NCI-H2227 treated with DMSO at 0.1 percent for 48 hours (cell line): Measurements from ENCODE around the gene GUCA2B.

Experiments used
- DNase-seq: peaks from one replicate; lab custom pipeline; 2025; lab: John Stamatoyannopoulos, UW

The GUCA2B gene

DNA sequence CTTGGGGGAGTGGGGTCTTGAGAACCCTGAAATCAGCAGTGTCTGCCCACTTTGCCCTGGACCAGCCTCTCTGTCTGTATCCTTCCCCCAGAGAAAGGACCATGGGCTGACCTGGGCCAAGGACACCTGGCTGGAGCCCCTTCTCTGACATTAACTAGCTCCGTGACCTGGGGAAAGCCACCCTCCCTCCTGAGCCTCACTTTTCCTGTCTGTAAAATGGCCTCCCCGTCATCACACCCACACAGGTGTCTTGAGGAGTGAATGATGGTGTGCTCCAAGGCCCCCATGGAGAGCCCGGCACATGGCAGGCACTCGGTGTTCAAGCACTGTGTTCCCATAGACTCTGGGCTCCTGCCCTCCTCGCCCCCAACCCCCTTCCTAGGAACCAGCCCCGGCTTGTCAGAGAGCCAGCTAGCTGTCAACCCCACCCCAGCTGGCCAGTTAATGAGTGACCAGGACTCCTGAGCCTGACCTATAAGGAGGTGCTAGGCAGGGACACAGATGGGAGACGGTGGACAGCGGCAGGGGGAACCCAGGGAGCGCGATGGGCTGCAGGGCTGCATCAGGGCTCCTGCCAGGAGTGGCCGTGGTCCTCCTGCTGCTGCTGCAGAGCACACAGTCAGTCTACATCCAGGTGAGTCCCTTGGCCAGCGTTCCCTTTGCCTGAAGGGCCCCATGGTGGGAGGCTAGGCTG lies at the start of gene GUCA2B:
TSS of gene GUCA2B (plus strand) at position 504 of the 694 bp plus-strand sequence. CDS start at position 545, 41 bp downstream.
- no peak for DNase-seq

DNA sequence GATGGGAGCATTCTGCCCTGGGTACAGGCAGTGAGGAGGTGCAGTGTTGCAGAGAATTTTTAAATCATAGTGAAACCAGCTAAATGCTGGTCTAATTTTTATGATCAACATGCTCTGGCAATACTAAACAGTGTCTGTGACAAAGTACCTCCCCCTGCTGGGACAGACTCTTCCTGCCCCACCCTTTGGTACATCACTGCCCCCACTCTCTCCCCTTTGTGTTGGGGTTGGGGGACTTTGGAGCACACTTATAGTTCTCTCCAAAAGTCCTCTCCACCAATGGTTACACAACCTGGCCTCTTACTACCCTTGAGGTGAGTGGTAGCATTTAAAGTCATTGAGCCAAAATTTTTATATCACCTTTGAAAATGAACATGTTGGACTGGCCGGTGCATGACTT lies 48.2 kb upstream of the GUCA2B start:
- DNase-seq, result no peak

DNA sequence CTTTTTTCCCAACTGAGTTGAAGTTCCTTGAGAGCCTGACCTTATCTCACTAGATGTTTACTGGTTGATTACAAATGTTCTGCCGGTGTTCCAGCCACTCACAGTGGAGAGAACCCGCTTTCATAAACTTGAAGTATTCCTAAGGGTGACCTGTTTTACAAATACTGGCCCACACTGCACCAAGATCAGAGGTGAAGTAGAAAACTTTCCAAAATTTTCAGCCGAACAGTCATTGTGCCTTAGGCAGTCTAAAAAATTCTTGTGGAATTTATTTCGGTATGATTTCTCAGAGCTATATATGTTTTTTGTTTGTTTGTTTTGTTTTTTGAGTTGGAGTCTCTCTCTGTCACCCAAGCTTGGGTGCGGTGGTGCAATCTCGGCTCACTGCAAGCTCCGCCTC lies 44.9 kb upstream of the GUCA2B start:
- no peak for DNase-seq

DNA sequence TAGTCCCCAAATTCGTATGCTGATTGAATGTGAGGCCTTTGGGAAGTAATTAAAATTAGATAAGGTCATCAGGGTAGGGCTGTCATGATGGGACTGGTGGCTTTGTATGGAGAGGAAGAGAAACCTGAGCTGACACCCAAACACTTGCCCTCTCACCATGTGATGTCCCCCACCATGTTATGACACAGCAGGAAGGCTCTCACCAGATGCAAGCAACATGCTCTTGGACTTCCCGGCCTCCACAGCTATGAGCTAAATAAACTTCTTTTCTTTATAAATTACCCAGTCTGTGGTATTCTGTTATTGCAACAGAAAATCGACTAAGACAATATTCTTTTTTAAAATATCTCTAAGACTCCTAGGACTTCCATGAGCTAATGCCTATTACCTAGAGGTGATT lies 43.6 kb upstream of the GUCA2B start:
- no peak for DNase-seq

DNA sequence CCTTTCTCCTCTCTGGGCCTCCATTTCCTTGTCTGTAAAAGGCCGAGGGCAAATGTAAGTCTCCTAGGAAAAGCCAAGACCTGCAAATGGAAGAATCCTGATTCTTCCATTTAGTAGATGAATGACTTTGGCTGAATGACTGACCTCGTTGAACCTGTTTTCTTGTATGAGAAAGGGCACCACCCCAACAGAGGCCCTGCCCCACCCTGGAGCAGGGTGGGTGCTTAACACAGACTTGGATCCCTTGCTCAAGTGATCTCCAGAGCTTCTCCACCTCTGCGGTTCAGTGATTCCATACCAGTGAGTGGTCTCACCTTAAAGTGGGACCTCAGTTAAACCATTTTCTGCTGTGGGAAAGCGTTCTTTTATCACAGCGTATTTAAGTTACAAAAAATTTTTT lies 39.0 kb upstream of the GUCA2B start:
- no peak for DNase-seq

DNA sequence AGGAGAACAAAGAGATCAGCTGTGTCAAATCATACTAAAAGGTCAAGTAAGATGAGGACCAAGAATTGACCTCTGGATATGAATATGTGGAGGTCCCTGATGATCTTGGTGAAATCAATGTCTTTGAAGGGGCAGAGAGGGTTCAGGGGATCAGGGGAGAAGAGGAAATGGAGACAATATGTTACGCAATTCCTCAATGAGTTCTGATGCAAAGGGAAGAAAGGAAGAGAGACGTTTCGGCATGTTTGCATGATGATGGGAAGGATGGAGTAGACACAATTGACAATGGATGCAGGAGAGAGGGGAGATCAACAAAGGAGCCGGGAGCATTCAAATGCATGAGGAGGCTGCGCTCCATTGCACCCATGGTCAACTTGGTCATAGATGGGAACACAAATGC lies 36.0 kb upstream of the GUCA2B start:
- no peak for DNase-seq

DNA sequence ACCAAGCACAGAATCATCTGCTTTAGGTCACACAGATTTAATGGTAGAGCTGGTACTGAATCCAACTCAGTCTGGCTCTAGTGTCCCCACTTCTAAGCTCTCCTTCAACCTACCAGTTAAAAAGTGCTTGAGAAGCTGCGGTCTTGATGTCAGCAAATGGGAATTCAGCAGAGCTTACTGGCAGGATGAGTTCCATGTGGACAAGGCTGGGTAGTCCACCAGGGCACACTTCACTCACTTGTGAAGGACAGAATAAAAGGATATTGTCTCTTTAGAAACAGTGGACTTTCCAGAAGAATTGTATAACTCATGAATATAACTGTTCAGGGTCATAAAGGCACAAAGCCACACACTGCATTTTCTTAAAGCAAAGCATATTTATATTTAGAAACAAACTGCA lies 35.1 kb upstream of the GUCA2B start:
- DNase-seq, result no peak

DNA sequence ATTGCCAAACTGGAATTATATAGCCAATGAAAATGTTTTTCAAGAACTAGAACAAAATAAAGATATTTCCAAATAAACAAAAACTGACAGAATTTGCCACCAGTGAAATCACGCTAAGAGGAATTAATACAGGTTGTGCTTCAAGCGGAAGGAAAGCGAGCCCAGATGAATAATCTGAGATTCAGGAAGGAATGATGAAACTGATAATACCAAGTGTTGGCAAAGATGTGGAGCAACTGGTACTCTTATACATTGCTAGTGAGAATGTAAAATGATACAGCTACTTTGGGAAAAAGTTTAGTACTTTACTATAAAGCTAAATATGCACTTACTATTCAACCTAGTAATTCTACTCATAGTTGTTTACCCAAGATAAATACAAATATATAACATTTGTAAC lies 30.8 kb upstream of the GUCA2B start:
- DNase-seq, result no peak

DNA sequence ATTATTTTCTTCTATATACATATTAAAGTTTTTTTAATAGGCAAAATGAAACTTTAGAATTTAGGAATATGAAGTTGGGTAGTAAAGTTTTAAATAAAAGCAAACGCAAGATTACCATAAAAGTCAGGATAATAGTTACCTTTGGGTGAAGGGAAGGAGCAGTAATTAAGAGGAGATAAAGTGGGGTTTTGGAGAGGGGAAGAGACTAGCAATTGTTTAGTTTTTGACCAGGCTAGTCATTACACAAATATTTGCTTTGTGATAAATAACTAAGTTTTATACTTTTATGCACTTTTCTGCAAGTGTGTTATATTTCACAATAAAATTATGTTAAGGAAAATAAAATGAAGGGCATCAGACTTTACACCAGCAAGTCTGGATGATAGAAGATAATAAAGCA lies 27.7 kb upstream of the GUCA2B start:
- DNase-seq, result no peak

DNA sequence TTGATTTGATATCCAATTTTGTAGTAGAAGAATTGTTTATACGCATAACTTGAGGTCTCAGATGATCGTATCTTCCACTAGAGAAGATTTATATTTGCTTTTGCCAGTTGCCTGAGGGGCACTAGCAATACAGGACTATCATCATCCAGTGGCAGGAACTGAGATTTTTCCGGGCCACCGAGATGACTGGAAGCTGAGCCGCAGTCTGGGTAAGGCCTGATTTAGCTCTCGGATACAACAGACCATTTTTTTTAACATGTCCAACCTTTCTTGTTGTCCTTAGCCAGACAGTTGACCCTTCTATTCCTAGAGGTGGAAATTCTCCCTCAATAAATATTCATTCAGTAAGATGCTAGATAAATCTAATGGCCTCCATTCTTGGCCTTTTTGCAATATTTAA lies 25.4 kb upstream of the GUCA2B start:
- no peak for DNase-seq

DNA sequence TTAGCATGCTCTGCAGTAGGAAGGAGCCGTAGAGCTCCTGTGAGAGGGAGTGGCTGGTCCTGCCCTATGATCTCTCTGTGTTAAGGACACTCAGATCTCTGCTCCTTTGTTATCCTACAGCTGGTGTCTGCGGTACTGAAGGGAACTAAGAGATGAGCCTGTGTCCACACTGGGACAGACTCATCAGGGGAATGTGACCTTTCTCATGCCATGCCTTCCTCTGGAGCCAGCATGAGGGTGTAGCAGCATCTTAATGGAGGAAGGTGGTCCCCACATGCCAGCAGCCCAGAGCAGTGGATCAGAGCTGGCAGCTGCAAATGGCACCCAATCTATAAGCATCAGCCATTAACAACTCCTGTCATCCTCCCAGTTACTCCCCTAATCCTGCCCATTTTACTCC lies 24.7 kb upstream of the GUCA2B start:
- DNase-seq, result no peak

DNA sequence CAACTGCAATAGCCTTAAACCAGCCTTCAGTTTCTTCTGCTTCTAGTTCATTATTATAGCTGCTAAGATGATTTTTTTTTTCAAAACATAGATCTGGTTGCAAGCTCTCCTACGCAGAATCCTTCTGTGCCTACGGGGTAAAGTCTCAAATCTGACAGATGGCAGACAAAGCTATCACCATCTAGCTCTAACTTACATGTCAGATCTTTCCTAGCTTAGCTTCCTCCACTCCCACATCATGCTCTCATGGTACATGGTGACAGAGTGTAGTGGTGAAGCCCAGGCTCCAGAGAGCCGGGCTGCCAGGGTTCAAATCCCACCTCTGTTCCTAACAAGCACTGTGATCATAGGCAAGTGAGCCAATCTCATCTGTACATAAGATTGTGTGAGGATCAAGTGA lies 24.2 kb upstream of the GUCA2B start:
- no peak for DNase-seq

DNA sequence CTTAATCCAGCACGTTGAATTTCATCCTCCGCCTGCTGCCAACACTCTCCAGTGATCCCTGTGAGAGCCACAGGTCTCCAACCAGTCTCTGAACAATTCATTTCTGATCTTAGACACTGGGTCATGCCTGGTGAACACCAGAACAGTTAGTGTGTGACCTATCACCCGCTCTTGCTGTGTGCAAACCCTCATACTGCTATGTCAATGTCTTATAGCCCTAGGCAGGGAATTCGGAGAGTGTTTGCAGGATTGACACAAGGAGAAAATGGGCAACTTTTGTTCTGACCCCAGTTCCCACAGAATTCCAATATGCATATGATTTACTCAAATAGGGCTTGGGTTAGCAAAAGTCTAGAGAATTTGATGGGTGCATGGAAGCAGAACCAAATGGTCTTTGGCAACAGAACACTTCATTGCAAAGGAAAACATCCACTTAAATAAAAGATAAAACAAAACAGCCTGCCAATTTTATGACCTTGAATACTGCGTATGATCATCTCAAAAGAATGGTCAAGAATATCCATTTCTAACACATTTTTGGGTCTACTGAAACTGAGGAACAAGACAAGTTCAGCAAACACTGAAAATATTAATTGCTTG lies 23.0 kb upstream of the GUCA2B start:
- DNase-seq, result no peak

DNA sequence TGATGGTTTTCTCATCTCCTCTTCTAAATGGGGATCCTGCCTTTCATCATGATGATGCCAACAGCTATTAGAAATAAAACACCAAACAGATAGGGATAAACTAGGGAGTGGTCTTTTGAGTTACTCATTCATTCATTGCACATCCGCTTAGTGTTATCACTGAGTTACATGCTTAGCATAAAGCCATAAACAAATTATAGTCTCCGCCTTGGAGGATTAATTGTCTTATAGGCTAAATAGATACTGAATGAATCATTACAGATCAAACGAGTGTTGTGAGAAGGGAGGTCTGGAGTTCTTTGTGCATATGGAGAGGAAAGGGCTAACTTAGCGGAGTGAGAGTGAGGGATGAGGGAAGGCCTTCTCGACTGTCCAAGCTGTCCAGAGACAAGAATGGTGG lies 19.8 kb upstream of the GUCA2B start:
- DNase-seq, result no peak

DNA sequence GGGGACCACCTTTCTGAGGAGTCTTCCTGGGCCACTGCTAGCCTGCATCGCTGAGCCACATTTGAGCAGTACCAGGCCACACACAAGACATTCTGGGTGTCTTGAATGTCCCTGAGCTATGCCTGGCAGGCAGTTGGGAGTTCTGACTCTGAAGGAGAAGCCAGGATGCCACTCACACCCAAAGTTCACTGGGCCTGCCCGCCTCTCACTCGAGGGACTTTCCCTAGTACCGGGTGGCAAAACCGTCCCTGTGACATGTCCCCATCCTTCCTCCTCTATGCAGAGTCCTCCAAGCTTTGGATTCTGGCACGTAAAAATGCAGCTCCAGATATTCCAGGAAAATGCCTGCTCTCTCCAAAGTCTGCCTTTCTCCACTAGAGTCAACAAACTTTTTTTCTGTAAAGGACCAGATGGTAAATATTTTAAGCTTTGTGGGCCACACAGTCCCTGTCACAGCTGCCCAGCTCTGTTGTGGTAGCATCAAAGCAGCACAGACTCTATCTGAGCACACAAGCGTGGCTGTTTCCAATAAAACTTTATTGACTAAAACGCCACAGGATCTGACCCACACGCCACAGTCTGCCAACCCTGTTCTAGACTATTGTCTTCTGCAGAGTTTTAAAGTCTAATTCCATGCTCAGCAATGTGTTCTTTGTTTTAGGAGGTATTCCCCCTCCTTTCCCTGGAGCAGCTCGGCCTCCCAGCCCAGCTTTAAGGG lies 19.2 kb upstream of the GUCA2B start:
- no peak for DNase-seq

DNA sequence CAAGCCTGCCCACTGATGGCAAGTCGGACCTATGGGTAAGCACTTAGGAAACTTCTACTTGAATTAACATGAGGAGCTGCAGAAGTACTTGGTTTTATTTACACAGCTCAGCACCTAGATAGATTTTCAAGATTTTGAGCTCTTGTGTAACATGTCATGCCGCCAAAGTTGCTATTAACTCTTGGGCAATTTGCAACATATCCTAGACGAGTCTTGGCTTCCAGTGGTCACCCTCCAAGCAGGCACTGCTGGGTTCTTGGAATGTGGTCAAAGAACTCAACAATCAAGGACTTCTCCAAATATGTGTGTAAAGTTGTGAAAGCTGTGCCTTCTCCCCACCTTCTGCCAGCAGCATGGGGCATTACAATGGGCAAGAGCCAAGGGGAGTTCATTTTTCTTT lies 17.8 kb upstream of the GUCA2B start:
- DNase-seq, result no peak

DNA sequence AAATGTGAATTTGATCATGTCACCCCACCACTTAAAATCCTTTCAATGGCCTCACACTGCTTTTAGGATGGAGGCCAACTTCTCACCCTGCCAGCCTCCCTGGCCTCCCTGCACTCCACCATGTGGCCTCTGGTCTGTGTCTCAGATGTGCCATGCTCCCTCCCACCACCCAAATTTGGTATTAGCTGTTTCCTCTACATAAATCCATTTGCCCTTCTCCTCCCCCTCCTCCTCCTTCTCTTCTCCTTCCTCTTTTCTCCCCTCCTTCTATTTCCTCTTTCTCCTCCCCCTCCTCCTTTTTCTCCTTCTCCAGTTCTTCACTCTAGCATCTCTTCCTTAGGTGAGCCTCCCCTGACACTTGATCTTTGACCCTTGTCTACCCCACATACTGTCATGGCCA lies 16.7 kb upstream of the GUCA2B start:
- no peak for DNase-seq

DNA sequence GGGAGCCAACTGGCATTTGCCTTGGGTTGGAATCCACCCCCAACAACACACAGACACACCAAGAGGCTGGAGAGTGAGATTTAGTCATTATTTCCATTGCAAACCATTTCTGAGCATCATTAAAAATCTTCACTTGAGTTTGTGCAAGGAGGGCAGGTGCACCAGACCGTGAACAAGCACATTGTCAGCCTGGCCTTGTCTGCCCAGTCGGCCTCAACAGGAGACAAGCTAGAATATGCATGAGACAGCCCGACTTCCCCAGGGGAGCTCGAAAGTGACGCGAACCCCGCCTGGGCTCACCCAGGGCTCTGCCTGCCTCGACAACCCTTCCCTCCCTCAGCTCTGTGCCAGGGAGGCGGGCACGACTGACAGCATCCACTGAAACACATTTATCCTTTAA lies 15.4 kb upstream of the GUCA2B start:
- DNase-seq, result no peak

DNA sequence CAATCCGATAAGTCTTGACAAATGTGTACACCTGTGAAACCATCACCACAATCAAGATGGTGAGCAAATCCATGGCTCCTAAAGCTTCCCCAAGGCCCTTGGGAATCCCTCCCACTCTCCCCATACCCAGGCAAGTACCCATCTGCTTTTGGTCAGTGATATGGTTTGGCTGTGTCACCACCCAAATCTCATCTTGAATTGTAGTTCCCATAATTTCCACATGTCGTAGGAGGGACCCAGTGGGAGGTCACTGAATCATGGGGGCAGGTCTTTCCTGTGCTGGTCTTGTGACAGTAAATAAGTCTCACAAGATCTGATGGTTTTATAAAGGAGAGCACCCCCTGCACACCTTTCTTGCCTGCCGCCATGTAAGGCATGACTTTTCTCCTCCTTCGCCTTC lies 14.6 kb upstream of the GUCA2B start:
- no peak for DNase-seq

DNA sequence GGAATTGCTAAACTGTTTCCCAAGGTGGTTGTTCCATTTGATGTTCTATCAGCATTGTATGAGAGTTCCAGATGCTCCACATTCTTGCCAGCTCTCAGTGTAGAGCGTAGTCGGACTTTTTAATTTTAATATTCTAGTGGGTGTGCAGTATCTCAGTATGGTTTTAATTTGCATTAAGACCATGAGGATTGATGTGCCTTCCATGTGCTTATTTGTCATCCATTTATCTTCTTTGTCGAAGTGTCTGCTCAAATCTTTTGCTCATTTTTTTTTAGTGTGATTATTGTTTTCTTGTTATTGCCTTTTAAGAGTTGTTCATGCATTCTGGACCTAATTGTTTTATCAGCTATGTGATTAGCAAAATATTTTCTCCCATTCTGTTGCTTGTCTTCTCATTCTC lies 13.8 kb upstream of the GUCA2B start:
- no peak for DNase-seq

DNA sequence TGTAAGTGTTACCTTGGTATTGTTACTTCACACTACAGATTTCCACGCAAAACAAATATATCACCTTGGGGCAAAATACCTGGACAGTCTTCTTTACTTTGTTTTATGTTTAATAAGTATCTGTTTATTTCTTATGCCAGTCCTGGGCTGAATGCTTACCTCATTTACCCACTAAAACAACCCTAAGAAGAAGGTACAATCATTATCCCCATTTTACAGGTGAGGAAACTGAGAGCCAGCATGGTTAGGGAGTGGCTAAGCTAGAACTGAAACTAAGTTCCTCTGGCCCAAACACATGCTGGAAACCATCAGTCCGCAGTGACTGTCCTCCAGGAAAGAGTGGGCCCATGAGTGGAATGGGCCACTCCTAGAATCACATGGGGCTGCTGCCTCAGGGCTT lies 13.0 kb upstream of the GUCA2B start:
- DNase-seq, result no peak

DNA sequence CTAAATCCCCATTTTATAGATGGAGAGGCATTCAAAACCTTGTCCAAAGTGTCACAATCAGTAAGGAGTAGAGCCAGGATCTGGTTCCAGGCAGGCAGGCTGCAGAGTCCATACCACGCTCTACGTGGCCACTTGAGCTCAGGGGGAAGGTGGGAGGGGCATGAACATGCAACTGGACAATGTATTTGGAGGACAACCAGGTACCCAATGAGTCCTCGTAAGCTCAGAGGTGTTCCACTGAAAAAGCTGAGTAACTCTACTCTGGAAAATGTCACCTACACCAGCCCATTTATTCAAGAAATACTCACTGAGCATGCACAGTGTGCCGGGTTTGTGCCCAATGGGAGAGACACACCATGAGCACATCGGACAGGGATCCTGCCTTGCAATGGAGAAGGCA lies 11.2 kb upstream of the GUCA2B start:
- no peak for DNase-seq

DNA sequence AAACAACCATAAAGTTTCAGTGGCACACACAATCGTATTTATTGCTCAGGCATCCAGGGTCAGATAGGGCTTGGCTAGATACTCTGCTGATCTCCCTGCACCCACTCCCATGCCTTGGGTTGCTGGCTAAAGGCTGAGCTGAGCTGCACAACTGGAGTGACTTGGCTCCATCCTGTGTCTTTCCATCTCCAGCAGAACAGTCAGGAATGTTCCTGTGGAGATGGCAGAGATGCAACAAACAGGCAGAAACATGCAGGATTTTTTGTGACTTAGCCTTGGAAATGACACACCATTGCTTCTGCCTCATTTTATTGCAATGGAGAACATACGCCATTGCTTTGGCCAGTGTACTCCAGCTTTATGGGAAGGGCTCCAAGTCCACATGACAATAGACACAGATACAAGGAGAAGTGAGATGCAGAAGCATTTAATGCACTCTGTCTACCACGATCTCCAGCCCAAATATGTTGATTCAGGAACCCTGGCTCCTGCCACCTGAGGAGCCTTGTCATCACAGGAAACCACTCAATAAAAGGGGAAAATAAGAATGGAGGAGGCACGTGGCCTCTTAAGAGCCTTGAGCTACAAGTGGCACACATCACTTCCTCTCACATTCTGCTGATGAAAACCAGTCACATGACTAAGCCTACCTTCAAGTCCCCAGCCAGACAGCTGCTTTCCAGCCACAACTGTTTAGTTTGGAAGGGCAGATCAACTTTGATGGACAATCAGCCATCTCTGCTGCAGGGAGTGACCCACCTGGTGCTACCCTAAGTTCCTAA lies 10.1 kb upstream of the GUCA2B start:
- DNase-seq, result no peak
